Lung (tissue), 12 donors: Measurements from ENCODE around the gene ADI1. TPM values are rescaled to one million over a fixed set of nuclear protein-coding genes. Genes with fewer than 3 reads are reported as not detected.

Source experiments
- ATAC-seq: fragments of 200-7000 bp; cut with Tn5 transposase; one replicate; pipeline ENCODE4 v1.9.1; 2020; ENCODE audit warnings: moderate number of reproducible peaks; ENCODE audit not compliant: insufficient read depth, low FRiP score
- DNase-seq, 3 donors: peaks; one replicate each; pipeline ENCODE4 v3.0.0-alpha.2; 2013 to 2017
- H3K27ac ChIP-seq, 2 donors: one replicate each; pipeline ENCODE4 v1.5.1; 2013; ENCODE audit warnings: mild to moderate bottlenecking in 2 of 2, moderate library complexity in 2 of 2, control low read depth in 1 of 2, inconsistent platforms in 1 of 2, low read depth in 1 of 2, low read length in 1 of 2
- H3K27me3 ChIP-seq, 3 donors: one replicate each; pipeline ENCODE4 v1.5.1; 2013; ENCODE audit warnings: low read length in 2 of 3; ENCODE audit not compliant: control insufficient read depth in 3 of 3, insufficient read depth in 3 of 3
- H3K36me3 ChIP-seq, 4 donors: one replicate each; pipeline ENCODE4 v1.5.1; 2013; ENCODE audit warnings: low read length in 4 of 4, mild to moderate bottlenecking in 1 of 4, moderate library complexity in 1 of 4; ENCODE audit not compliant: control insufficient read depth in 4 of 4, insufficient read depth in 4 of 4
- H3K4me1 ChIP-seq, 5 donors: one replicate each; pipeline ENCODE4 v1.5.1; 2013; ENCODE audit warnings: low read length in 5 of 5, mild to moderate bottlenecking in 2 of 5, moderate library complexity in 1 of 5; ENCODE audit not compliant: control insufficient read depth in 5 of 5, insufficient read depth in 5 of 5
- H3K4me3 ChIP-seq: one replicate; pipeline ENCODE4 v1.5.1; 2013; ENCODE audit warnings: mild to moderate bottlenecking, control low read depth, moderate library complexity
- H3K9ac ChIP-seq, 2 donors: one replicate each; pipeline ENCODE4 v1.5.1; 2013; ENCODE audit warnings: low read length in 2 of 2, control low read depth in 1 of 2; ENCODE audit not compliant: insufficient read depth in 1 of 2
- H3K9me3 ChIP-seq, 4 donors: one replicate each; pipeline ENCODE4 v1.5.1; 2013; ENCODE audit warnings: low read length in 3 of 4, mild to moderate bottlenecking in 1 of 4, moderate library complexity in 1 of 4; ENCODE audit not compliant: control insufficient read depth in 4 of 4, insufficient read depth in 3 of 4
- WGBS, 2 donors: extraction: QIAGEN DNeasy Blood & Tissue Kit; methylation state at CpG; one replicate each; pipeline ENCODE4 v1.1.7; 2013; 5-methylcytosine and 5-hydroxymethylcytosine counted together
- polyA plus RNA-seq, 2 donors: library from polyadenylated mRNA; stranded (reverse); fragments of 200-250 nt; gene quantifications; one replicate each; pipeline ENCODE4 v1.2.1, GENCODE V29; 2013
- total RNA-seq, 2 donors: library from RNA; depleted of rRNA in 1 of 2; stranded (reverse); fragments of >200 nt in 1 of 2; gene quantifications; one replicate each; pipeline ENCODE4 v1.2.1, GENCODE V29; 2014 to 2021
- TF ChIP-seq, protein P1 (sequence below): IDR thresholded peaks from 2 replicates; pipeline ENCODE4 v1.5.1; 2012; ENCODE audit warnings: mild to moderate bottlenecking; ENCODE audit errors: control extremely low read depth, extremely low read depth
- donor health status: control.
- donor health status: control.
- donor health status: Bipolar disorder and iron deficiency.
- donor health status: healthy.
- donor health status: DM: yes; HTN: yes; CAD: no.

Gene ADI1
- total and polyA plus RNA-seq, 4 donors: 46.8 to 65.2 (median 55.9) TPM

- peaks cover 0 to 16% (median 2%) of the 10 kb centered on the region in 4 donors for H3K36me3 ChIP-seq
- ATAC-seq (no peak), DNase-seq (no peak)
- H3K27me3 ChIP-seq: no peaks in the 10 kb centered on the region
- H3K9me3 ChIP-seq: no peaks in the 10 kb centered on the region
- no peak overlapping the region for H3K4me3 ChIP-seq
- no peak overlapping the region for H3K27ac ChIP-seq
- 96% methylated on average over 28 to 29 of the region's 29 CpGs for WGBS, 2 donors
- TF ChIP-seq, protein P1, sequence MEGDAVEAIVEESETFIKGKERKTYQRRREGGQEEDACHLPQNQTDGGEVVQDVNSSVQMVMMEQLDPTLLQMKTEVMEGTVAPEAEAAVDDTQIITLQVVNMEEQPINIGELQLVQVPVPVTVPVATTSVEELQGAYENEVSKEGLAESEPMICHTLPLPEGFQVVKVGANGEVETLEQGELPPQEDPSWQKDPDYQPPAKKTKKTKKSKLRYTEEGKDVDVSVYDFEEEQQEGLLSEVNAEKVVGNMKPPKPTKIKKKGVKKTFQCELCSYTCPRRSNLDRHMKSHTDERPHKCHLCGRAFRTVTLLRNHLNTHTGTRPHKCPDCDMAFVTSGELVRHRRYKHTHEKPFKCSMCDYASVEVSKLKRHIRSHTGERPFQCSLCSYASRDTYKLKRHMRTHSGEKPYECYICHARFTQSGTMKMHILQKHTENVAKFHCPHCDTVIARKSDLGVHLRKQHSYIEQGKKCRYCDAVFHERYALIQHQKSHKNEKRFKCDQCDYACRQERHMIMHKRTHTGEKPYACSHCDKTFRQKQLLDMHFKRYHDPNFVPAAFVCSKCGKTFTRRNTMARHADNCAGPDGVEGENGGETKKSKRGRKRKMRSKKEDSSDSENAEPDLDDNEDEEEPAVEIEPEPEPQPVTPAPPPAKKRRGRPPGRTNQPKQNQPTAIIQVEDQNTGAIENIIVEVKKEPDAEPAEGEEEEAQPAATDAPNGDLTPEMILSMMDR: no peak
- peaks cover 0 to 4% (median 0%) of the 10 kb centered on the region in 5 donors for H3K4me1 ChIP-seq
- H3K9ac ChIP-seq: no peak overlapping the region
Measured at GRCh38 chr2:3486047-3487027, 33.0 kb downstream of the ADI1 start.

GRCh38 chr2:3485166-3485565, 34.2 kb downstream of the ADI1 start:
- 87 to 94% methylated on average over 11 of the region's 11 CpGs for WGBS, 2 donors
- Histone ChIP-seq H3K36me3 (peaks cover 0 to 16% (median 3%) of the 10 kb centered on the region in 4 donors), H3K27me3 (no peaks in the 10 kb centered on the region), H3K4me1 (peaks cover 0 to 4% (median 0%) of the 10 kb centered on the region in 5 donors), H3K27ac (no peak overlapping the region), H3K4me3 (no peak overlapping the region), H3K9ac (no peak overlapping the region), H3K9me3 (no peaks in the 10 kb centered on the region)
- DNase-seq (no peak), ATAC-seq (no peak)
- TF ChIP-seq, protein P1: no peak

- H3K27ac ChIP-seq: no peak overlapping the region
- no peaks in the 10 kb centered on the region for H3K9me3 ChIP-seq
- H3K4me1 ChIP-seq: peaks cover 0 to 4% (median 0%) of the 10 kb centered on the region in 5 donors
- ATAC-seq: no peak
- H3K27me3 ChIP-seq: no peaks in the 10 kb centered on the region
- no peak overlapping the region for H3K9ac ChIP-seq
- TF ChIP-seq, protein P1: no peak
- WGBS, 2 donors: 93 to 94% methylated on average over 34 of the region's 34 CpGs
- peaks cover 0 to 23% (median 6%) of the 10 kb centered on the region in 4 donors for H3K36me3 ChIP-seq
- H3K4me3 ChIP-seq: no peak overlapping the region
- no peak for DNase-seq
Measured at GRCh38 chr2:3483986-3484960, 35.1 kb downstream of the ADI1 start.
